Occipital lobe (tissue), 2 donors: ENCODE data around the gene ROR2. TPM values are rescaled to one million over a fixed set of nuclear protein-coding genes. Genes with fewer than 3 reads are reported as not detected.

Experiments used
- DNase-seq: peaks from one replicate; lab custom pipeline; 2025; lab: John Stamatoyannopoulos, UW
- total RNA-seq: library from RNA; depleted of rRNA; stranded (reverse); fragments of >200 nt; gene quantifications from one replicate; pipeline ENCODE4 v1.2.3, GENCODE V29; 2014

The ROR2 gene
- total RNA-seq, 1 donor from 2014 or later, result 0.94 TPM

DNA sequence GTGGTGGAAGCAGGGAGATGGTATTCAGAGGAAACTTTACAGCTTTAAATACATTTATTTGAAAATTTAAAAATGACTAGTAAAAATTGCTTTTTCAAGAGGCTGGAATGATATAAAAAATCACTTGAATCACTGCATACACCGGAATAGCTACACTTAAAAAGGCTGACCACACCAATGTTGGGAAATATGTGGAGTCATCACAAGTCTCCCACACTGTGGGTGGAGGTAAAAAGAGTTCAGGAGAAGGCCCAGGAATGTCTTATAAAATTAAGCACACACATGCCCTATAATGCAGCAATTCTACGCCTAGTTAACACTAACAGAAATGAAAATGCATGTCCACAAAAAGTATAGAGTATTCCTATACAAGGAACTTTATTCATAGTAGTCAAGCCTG is 198.1 kb downstream of the ROR2 start:
- no peak for DNase-seq

DNA sequence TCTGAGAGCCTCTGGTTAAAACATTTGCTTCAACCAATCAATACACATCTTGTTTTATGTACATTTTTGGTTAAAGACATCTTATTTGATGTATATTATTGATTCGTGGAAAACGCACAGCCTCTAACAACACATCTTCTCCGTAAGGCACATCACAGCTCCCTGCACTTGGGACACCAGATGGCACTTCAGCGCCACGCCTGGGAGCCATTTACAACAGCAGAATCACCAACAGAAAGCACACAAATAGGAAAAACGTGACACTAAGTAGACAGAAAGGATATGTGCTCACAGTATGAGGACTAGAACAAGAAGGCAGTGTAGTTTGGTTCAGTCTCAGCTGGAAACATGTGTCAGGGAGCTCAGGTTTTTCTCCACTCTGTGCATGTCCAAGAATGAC is 199.7 kb downstream of the ROR2 start:
- peak; percentile 15 for DNase-seq

DNA sequence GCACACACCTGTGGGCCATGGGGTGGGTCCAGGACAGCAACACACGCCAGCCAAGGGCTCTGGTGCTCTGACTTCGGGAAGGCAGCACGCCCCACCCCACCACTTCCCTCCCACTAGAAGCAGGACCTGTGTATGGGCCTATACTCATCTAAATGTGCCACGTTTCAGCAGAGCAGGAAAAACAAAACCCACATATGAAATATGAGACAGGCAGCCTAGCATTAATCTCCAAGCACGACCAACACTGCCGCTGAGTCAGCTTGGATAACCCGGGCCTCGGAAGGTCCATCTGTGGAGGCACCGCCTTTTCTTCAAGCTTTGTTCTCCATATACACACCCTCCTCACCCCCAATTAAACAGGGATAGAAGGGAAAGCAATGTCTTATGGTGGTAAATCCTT is 203.1 kb downstream of the ROR2 start:
- DNase-seq, result no peak

DNA sequence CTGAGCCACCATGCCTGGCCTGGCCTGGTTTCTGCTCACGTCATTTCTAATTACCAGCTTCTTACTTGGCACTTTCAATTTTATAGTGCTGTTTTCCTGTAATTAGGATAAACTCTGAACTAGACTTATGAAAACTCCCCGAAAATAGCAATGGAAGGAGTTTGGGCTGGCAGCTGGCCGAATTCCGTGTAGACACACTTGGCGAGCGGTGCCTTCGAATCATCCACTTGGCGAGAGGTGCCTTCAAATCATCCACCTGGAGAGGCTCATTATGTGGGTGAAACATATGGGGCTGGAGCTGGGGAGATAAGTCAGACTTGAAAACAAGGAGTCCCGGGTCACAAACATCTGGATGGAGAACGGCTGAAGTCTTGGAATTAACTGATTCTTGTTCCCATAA is 203.7 kb downstream of the ROR2 start:
- no peak for DNase-seq

DNA sequence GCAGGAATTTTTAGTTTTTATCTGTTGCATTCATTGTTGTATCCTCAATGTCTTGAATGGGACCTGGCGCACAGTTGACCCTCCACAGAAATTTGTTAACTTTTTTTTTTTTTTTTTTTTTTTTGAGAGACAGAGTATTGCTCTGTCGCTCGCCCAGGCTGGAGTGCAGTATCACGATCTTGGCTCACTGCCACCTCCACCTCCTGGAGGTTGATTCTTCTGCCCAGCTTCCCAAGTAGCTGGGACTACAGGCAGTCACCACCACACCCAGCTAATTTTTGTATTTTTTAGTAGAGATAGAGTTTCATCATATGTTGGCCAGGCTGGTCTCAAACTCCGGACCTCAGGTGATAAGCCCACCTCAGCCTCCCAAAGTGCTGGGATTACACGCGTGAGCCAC is 205.9 kb downstream of the ROR2 start:
- no peak for DNase-seq

DNA sequence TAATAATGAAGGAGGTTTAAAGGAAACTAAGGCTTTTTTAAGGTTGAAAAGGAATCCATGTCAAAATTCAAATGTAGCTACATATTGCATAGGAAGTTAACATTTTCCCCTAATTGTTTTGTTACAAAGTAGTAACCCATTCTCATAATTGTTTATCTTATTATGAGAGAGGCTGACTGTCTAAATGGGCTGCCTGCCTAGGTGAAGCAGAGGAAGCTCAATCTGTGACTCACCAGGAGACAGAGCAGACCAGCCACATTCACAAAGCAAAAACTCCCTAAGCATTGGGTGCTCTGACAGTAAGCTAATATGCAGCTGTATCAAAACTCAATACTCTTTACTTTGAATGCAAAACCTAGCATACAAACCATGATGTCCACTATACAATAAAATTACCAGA is 208.5 kb downstream of the ROR2 start:
- no peak for DNase-seq

DNA sequence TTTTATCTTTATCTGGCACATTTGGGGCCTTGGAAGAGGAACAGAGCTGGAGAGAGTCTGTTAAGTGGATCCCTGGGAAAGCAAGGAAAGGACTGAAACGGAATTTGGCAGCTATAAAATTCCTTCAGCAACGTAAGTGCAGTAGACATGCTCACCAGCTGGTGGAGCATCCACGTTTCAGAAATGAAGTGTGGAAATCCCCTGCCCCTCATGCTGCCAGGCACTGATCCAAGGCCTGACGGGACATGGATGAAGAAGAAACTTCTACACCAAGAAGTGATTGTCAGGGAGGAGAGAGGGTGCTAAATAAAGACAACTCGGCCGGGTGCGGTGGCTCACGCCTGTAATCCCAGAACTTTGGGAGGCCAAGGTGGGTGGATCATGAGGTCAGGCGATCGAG is 209.3 kb downstream of the ROR2 start:
- DNase-seq, result no peak

DNA sequence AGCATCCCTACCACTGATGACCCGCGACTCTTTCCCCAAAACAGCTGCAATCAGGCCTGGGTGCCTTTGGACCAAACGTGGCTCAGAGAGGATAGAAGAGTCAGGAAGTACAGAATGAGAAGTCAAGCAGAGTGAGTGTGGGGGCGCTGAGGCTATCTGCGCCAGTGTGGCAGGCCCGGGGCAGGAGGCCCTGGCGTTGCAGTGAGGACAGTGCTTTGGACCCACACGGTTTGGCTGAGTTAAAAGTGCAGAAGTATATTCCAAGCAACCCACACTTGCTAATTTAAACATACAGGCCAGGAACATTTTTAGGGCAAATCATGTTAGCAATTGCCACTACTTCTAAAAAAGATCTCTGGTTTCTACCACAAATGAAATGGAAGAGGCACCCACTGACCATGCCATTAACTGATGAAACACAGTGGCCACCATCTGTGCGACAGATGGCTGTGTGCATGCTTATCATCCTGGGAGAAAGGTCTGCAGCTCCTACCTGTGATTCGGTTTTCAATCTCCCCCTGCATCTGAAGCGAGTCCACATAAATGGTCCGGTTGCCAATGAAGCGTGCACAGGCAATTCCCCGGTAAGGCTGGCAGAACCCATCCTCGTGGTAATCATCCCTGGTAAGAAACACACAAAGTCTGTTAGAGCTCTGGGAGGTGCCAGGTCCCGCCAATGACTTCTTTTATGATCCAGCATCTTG is 213.0 kb downstream of the ROR2 start:
- DNase-seq, result no peak

DNA sequence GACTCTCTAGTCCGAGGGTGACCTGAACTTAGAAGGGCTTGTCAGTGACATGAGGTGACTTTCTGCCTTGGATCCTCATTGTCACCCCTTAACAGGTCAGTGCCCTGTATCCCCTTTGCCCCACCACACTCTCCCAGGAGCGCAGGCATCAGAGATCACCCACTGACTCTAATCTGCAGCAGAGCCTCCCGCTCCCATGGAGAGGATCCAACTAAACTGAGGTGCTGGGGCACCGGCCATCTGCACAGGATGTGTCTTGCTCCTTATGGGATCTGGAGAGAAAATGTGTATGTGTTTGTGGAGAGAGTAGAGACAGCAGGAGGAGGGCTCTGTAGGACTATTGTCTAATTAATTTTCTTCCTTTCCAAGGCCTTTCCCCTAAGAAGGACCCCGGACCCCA is 213.7 kb downstream of the ROR2 start:
- no peak for DNase-seq

DNA sequence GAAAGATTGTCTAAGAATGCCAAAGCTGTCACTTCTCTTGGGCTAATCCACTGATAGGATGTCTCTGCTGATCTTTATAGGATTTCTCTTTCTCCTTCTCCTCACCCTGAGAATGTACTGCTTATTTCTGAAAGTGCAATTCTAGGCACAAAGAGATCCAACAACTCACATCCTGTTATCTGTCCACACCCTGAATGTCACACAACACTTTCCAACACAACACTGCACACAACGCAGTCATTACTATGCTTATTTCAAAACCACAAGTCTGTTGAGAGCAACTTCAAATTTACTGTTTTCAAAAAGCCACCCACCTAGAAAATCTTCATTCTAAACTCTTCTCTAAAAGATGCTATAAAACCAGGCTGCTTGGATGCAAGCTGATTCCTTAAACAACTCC is 215.0 kb downstream of the ROR2 start:
- no peak for DNase-seq

DNA sequence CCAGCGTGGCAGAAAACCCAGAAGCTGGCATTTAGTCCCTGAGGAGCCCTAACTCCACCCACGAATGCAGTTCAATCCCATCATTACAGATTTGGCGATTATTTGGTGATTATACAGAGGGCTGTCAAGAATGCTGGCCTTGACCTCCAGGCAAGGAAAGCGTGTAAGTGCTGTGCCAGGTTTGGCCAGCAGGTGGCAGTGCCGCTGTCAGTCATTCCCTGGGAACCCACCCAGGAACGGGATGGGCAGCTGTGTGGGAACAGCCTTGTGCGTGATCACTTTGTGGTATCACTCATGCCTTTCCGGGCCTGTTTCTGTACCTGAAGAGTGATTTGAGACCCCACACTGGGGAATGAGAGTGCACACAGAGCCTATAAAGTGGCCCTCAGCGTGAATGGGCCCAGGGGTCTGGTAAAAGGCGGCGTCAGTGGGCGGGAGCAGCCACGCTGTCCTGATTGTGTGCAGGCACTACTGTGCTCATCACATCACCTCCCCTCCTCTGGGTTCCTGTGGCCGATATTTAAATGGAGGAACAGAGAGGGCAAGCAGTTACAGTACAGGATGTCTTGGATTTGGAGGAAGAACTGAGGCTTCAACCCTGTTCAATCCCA is 215.6 kb downstream of the ROR2 start:
- DNase-seq, result peak; percentile 12

DNA sequence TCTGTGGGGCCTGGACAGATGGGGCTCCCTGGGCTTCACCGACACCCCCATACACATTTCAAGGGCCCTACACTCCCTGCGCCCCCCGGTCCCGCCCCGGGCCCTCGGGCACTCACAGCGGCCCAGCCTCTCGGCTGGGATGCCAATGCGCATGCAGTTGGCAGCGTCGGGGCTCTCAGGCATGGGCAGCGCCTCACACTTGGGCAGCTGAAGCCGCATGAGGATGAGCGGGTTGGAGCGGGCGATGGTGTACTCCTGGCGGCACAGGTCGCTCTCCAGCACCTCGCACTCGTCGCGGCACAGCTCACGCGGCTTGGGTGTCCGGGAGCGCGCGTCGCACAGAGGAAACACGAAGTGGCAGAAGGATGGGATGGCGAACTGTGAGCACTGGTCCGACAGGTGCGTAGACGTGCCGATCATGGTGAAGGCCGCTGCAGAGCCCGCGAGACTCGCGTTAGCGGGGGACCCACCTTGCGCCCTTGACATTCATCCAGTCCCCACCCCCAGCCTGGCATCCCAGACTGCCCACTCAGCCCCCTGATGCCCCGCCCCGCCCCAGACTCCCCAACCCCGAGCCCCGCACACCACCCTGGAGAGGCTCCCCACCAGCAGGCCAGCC is 216.9 kb downstream of the ROR2 start:
- no peak for DNase-seq

DNA sequence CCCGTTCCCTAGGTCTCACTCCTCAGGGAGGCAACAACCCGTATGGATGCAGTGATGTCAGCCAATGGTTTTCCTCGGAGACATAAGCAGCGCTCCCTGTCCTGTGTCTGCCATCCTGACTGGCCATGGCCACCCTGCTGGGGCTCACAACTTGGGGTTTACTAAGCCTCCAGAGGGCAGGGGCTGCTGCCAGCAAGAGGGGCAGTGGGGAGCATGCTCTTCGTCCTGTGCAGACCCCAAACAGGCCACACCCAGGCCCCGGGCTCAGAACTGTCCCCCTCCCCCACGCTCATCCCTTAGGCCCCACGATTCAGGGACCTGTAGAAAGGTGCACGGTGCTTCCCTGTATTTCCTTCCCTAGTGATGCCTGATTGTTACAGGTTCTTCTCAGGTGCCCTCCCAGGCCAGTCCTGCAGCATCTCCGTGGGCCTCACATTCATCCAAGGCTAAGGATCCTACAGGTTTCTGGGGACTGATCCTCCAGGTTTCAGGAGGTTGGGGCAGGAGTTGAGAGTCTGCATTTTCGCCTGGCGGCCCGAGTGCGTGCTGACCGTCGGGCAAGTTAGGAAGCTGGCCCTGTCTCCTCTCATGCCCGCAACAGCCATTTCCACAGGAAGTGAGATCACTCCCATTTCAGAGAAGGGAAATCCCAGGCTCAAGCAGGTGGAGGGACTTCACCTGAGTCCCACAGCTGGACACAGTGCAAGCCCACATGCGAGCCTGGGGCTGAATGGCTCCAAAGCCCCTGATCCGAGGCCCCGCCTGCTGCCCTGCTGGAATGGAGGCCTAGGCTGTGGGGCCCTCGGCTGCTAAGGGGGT is 217.6 kb downstream of the ROR2 start:
- DNase-seq, result no peak

DNA sequence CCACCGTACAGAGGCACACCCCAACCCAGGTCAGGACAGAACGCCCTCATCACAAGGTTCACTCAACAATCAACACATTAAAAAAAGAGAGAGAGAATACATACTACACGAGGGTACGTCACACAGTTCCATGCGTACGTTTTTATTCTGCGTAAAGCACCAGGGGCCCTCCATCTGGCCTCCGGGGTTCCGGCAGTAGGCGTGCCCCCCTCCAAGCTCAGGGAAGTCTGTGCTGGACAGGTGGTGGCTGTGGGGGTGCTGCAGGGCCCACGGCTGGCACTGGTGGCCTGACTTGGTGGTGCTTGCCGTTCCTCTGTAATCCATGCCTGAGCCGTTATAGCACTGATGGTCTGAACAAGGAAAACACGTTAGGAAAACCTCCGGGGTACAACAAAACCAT is 219.2 kb downstream of the ROR2 start:
- no peak for DNase-seq

DNA sequence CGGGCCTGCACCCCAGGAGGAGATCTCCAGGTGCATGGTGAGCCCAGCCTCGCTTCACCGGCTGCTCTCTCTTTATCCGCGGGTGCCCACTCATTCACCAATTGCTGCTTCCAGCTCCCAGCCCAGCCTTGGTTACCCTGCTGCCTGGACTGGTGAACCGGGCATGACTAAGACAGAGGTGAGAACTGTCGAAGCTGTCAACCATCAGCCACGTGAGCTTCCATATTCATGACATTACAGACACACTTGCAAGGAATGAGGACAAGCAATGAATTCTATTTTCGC is 220.5 kb downstream of the ROR2 start:
- DNase-seq, result no peak

DNA sequence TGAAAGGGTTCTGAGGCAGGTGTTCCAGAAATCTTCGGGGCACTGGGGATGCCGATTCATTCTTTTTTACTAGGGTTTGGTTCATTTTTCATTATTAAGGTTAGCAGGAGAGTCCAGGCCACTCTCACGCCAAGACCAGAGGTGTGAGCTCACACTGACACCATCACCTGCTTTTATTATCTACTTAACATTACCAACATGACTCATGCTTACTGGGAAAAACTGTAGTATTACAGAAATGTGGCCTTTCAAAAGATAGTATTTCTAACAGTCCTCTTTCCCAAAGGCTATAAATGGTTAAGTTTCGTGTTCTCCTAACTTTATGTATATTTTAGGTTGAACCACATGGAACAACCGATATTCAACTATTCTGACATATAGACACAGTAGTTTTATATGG is 222.1 kb downstream of the ROR2 start:
- DNase-seq, result no peak

DNA sequence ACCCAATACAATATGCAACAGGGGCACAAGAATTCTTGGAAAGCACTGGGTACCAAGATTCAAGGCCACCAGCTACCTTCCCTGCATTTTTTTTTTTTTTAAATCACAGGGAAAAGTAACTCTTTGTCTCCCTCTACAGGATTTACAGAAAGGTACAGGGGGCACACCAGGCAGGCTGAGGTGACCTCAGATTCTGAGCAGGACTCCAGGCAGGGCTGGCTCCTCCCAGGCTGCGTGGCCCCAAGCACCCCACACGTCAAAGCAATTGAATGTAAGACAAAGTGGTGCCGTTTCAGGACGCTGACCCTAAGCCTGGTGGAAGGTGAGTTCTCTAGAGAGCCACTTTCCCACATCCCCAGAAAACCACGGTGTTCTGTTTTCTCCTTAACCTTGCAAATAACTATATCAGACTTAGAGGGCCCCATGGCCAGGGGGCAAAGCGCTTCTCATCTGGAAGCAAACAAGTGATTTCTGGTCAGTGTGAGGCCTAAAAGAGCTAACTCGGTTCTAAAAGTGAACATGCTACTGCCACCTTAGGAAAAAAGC is 222.6 kb downstream of the ROR2 start:
- no peak for DNase-seq

DNA sequence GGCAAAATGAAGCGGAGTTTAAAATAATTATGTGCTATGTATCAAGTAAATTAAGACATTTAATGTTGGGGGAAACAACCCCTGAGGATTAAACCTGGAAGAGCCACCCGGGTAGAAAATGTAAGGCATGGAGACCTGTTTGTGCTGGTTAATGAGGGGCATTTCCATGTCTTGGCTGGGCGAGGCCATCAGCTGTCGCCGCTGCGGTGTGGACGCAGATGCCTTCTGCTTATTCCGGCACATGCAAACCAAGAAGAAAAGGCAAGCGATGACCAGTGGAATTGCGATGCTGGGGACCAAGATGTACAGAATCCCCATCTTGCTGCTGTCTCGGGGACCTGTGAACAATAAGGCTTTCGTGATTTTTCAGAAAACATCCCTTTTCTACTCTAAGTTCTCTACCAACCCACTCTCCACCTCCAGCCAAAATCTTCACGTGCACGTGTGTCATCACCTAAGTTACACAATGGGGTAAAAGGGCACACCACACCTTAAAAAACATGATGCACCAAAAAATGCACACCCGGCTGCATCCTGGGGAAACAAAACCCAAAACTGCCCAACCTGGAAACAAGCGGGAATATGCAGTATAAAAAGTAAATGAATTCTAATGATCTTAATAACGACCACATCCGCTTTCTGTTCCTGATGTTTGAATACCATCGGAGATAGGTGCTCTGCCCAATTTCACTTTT is 223.5 kb downstream of the ROR2 start:
- DNase-seq, result no peak

DNA sequence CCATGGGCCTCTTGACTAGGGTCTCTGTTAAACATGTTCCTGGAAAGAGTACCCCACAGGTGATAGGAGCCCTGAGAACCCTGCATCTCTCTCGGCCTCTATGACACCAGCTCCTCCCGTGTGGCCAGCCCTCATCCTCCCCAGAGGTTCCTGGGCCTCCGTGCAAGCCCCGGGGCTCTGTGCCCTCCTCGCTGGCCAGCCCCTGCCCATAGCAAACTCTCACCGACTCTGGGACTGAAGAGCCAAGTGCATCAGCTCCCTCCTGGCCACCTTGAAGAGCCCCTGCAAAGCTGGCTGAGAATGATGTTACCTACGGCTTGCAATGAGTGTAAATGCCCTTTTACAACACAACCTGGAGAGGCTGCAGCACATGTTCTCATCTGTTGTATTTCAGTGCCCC is 224.4 kb downstream of the ROR2 start:
- DNase-seq, result no peak

DNA sequence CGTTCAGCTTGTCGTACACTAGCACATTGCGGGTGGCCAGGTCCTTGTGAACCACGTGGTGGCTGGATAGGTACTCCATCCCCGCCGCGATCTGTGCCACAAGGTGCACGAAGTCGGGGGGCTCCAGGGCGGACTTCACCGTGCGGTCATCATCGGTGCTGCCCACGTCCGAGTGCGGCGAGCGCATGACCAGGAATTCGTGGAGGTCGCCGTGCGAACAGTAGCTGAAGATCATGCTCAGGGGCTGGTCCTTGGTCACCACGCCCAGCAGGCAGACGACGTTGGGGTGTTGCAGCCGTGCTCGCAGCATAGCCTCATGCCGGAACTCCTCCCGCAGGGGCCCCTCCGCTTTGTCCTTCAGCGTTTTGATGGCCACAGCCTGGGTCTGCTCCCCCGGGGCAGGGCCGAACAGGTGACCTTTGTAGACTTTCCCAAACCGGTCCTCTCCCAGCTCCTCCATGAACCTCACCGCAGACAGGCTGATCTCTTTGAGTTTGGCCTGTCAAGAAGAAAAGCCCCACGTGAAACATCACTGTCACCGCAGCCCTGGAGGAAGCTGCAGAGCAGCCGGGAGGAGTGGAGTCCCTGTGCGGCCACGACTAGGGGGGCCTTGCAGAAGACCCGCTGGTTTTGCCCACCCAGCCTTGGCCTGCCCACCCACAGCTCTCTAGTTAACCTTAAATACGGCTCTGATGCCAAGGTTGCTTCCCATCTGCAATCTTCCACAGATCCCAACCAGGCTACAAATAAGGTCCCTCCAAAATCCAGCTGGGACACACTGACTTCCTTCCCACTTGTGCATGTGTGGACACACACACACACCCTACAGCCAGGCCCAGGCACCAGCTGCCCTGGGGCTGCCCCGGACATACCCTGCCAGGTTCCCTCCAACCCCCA is 225.2 kb downstream of the ROR2 start:
- DNase-seq, result no peak

DNA sequence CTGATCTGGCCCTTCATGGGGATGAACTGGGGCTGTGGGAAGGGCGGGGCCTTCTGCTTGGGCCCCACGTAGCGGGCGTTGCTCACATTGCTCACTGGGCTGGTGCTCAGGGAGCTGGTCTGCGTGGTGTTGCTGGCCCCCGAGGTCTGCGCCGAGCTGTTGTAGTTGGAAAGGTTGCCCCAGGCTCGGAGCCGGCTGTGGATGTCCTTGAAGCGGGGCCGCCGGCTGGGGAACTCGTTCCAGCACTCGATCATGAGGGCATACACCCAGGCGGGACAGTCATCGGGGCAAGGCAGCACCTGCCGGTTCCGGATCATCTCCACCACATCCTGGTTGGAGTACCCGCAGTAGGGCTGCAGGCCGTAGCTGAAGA is 226.0 kb downstream of the ROR2 start:
- no peak for DNase-seq
